HUDEP-2 (cell line): Measurements from ENCODE around the gene BLTP3A.
"Not testable (repeated sequence)": the region's sequence is repeated elsewhere in the genome, so short reads cannot be mapped to it uniquely, and the experiment has no call there.

Experiments used
- DNase-seq, 76 experiments: peaks; one replicate each; lab custom pipeline; 2025; ENCODE audit not compliant: unreplicated experiment in 76 of 76; lab: John Stamatoyannopoulos, UW

The BLTP3A gene

GRCh38 chr6:34788111-34788510, 3.8 kb upstream of the BLTP3A start:
- DNase-seq, result no peak

GRCh38 chr6:34791164-34791700, 651 bp upstream of the BLTP3A start:
- DNase-seq, result peak in 61 of 76 experiments; percentile 15 to 84 (median 60)

GRCh38 chr6:34792605-34793500, 970 bp downstream of the BLTP3A start:
- peak in 32 of 76 experiments; percentile 8 to 94 (median 42) for DNase-seq

- DNase-seq, result no peak
These were observed 2.0 kb downstream of the BLTP3A start for GRCh38 chr6:34793877-34794276.

- DNase-seq, result no peak
These were observed 4.0 kb downstream of the BLTP3A start for GRCh38 chr6:34795836-34796425.

- no peak for DNase-seq
These were observed 6.2 kb downstream of the BLTP3A start for GRCh38 chr6:34798057-34798456.

GRCh38 chr6:34799547-34799946, 7.7 kb downstream of the BLTP3A start:
- DNase-seq, result no peak

GRCh38 chr6:34804543-34804942, 12.7 kb downstream of the BLTP3A start:
- DNase-seq, result no peak

- not testable (repeated sequence) for DNase-seq
These were observed 13.2 kb downstream of the BLTP3A start for GRCh38 chr6:34805074-34805473.

- no peak for DNase-seq
These were observed 15.0 kb downstream of the BLTP3A start for GRCh38 chr6:34806738-34807453.

GRCh38 chr6:34808473-34808872, 16.6 kb downstream of the BLTP3A start:
- not testable (repeated sequence) for DNase-seq

GRCh38 chr6:34809419-34809818, 17.5 kb downstream of the BLTP3A start:
- DNase-seq, result not testable (repeated sequence)

GRCh38 chr6:34810017-34810882, 18.4 kb downstream of the BLTP3A start:
- no peak for DNase-seq

- no peak for DNase-seq
These were observed 19.2 kb downstream of the BLTP3A start for GRCh38 chr6:34810936-34811632.

GRCh38 chr6:34813028-34813713, 21.3 kb downstream of the BLTP3A start:
- no peak for DNase-seq

- peak in 22 of 76 experiments; percentile 30 to 70 (median 46) for DNase-seq
These were observed 24.9 kb downstream of the BLTP3A start for GRCh38 chr6:34816635-34817301.

- DNase-seq, result no peak
These were observed 25.6 kb downstream of the BLTP3A start for GRCh38 chr6:34817446-34817845.

- DNase-seq, result not testable (repeated sequence)
These were observed 27.1 kb downstream of the BLTP3A start for GRCh38 chr6:34818872-34819570.
